Transverse colon (tissue), 4 donors: Measurements from ENCODE around the gene EFNA1. TPM values are rescaled to one million over a fixed set of nuclear protein-coding genes. Genes with fewer than 3 reads are reported as not detected.

Experiments used
- DNase-seq: peaks from one replicate; pipeline ENCODE4 v3.0.0-alpha.2; 2019
- H3K27ac ChIP-seq, 4 donors: fragments of 200-600 bp; sonication (generic); 2 replicates each; pipeline ENCODE4 v1.5.1; 2016 to 2018; ENCODE audit warnings: inconsistent platforms in 4 of 4
- H3K27me3 ChIP-seq: fragments of 200-600 bp; sonication (generic); 2 replicates; pipeline ENCODE4 v1.5.1; 2017; ENCODE audit warnings: inconsistent platforms
- H3K36me3 ChIP-seq, 4 donors: fragments of 200-600 bp; sonication (generic); 2 replicates each; pipeline ENCODE4 v1.5.1; 2017 to 2019; ENCODE audit warnings: inconsistent platforms in 4 of 4
- H3K4me1 ChIP-seq, 4 donors: fragments of 200-600 bp; sonication (generic); 2 replicates each; pipeline ENCODE4 v1.5.1; 2017 to 2020; ENCODE audit warnings: inconsistent platforms in 4 of 4
- H3K4me3 ChIP-seq, 4 donors: fragments of 200-600 bp; sonication (generic); 1 replicate in 1 of 4; 2 replicates in 3 of 4; pipeline versions ENCODE4 v1.5.1 to v1.6.1; 2017 to 2019; ENCODE audit warnings: inconsistent platforms in 4 of 4
- H3K9me3 ChIP-seq, 2 donors: fragments of 200-600 bp; sonication (generic); 2 replicates each; pipeline ENCODE4 v1.5.1; 2017 to 2019; ENCODE audit warnings: inconsistent platforms in 2 of 2
- EP300 ChIP-seq: sonication (generic); formaldehyde crosslinking; IDR thresholded peaks from one replicate; pipeline ENCODE4 v1.6.1; 2017; ENCODE audit warnings: antibody characterized with exemption, low read depth
- POLR2A ChIP-seq: fragments of 450-650 bp; IDR thresholded peaks from one replicate; pipeline ENCODE4 v1.6.1; 2016; ENCODE audit warnings: antibody characterized with exemption, mild to moderate bottlenecking, moderate library complexity
- POLR2AphosphoS5 ChIP-seq, 3 donors: sonication (generic); formaldehyde crosslinking; IDR thresholded peaks; one replicate each; pipeline ENCODE4 v1.6.1; 2016; ENCODE audit warnings: antibody characterized with exemption in 3 of 3
- WGBS, 2 donors: methylation state at CpG; one replicate each; pipeline ENCODE4 v1.1.5; 2018; ENCODE audit warnings: low coverage in 1 of 2; 5-methylcytosine and 5-hydroxymethylcytosine counted together
- in situ Hi-C, 4 donors: fragments of 200-750 bp; cut with MboI; loops; one replicate each; pipeline versions ENCODE4 v1.15.0 to v1.15.1; 2017; ENCODE audit warnings: low sequenced_read_pairs in 3 of 4, low pct_ligation_motif_present in 1 of 4, low pct_unique_long_range_greater_than_20kb in 1 of 4
- intact Hi-C: fragments of 100-400 bp; cut with DNase I; formaldehyde crosslinking; loops from one replicate; pipeline ENCODE4 v1.15.1; 2023; ENCODE audit warnings: low total_unique reads
- total RNA-seq, 4 donors: library from RNA; depleted of rRNA; stranded (reverse); fragments of >200 nt; gene quantifications; one replicate each; pipeline ENCODE4 v1.1.0, GENCODE V29; 2016
- TF ChIP-seq, protein P1 (sequence below), 5 experiments: fragments of 200-600 bp in 3 of 5; fragments of 450-650 bp in 2 of 5; sonication (generic) in 3 of 5; IDR thresholded peaks; 1 replicate in 2 of 5; 2 replicates in 3 of 5; pipeline ENCODE4 v1.5.1; 2016 to 2017; ENCODE audit warnings: antibody characterized with exemption in 5 of 5, inconsistent platforms in 3 of 5, mild to moderate bottlenecking in 2 of 5, moderate library complexity in 1 of 5

EFNA1 gene
- total RNA-seq, 4 donors from 2014 or later: 18.5 to 108 (median 62.7) TPM

DNA sequence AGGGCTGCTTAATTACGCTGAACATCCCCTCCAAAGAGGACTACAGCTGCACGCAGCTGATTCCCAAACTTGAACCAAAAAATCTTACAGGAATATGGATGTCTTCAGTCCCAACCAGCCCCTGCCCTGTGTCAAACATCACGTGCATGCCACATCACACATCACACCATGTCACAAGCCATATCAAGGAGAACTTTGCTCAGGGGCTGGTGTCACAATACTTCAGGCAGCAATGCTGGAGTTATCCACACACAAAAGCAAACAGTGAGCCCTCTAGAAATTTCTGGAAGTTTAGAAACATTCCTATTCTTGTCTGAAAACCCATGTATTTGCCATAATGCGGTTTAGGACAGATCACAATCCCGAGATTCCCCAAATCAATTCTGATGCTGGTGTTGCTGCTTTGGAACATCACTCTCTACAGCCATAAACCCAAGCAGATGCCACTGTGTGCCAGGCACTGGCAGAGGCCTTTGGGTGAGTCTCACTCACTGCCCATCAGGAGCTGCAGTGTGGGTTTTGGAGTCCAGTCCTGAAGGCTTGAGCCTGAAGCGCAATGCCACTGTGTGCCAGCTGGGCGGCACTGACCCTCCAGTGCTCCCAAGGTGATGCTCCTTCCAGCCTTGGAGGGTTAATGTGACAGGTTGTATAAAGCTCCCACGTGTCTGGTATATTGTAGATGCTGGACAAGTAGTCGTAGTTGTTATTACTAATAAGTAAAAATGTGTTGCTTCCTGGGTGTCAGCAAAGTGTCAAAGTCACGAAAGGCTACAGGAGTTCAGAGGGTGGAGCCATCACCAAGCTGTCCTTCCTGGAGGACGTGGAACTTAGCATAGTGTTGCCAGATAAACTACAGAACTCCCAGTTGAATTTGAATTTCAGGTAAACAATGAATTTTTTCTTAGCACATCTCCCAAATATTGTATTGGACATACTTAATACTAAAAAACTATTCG lies 20.1 kb upstream of the EFNA1 start:
- Histone ChIP-seq H3K9me3 (no peaks in the 10 kb centered on the region), H3K27me3 (no peaks in the 10 kb centered on the region), H3K27ac (no peak overlapping the region), H3K4me1 (peaks cover 0 to 16% (median 0%) of the 10 kb centered on the region in 4 donors), H3K36me3 (no peaks in the 10 kb centered on the region), H3K4me3 (no peak overlapping the region)
- in situ Hi-C loops: no loop called here
- no peak for DNase-seq
- WGBS, 2 donors: 64 to 70% methylated on average over 4 to 12 of the region's 12 CpGs
- TF ChIP-seq, protein P1, sequence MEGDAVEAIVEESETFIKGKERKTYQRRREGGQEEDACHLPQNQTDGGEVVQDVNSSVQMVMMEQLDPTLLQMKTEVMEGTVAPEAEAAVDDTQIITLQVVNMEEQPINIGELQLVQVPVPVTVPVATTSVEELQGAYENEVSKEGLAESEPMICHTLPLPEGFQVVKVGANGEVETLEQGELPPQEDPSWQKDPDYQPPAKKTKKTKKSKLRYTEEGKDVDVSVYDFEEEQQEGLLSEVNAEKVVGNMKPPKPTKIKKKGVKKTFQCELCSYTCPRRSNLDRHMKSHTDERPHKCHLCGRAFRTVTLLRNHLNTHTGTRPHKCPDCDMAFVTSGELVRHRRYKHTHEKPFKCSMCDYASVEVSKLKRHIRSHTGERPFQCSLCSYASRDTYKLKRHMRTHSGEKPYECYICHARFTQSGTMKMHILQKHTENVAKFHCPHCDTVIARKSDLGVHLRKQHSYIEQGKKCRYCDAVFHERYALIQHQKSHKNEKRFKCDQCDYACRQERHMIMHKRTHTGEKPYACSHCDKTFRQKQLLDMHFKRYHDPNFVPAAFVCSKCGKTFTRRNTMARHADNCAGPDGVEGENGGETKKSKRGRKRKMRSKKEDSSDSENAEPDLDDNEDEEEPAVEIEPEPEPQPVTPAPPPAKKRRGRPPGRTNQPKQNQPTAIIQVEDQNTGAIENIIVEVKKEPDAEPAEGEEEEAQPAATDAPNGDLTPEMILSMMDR (IDR thresholded peaks at IDR 0.05): no peak
- TF ChIP-seq EP300 (no peak), POLR2A (no peak), POLR2AphosphoS5 (IDR thresholded peaks at IDR 0.05) (no peak)
- intact Hi-C loops: no loop called here

DNA sequence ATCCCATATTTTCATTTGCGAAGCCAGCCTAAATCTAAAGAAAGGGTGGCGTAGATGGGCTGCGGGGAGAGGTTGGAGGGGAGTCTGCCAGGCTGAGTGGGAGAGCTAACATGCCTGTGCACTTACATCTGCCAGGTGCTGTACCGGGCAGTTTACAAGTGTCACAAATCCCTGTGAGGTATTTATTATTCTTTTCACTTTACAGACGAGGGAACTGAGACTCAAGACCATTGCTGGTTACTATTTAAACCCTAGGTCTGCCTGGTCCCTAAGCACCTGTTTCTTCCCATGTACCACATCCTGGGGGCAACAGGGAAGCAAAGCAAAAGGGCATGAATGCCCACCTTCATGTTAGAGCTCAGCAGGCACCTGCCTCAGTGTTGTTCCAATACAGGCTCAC lies 19.4 kb upstream of the EFNA1 start:
- Histone ChIP-seq H3K4me3 (no peak overlapping the region), H3K36me3 (no peaks in the 10 kb centered on the region), H3K27ac (no peak overlapping the region), H3K9me3 (no peaks in the 10 kb centered on the region), H3K4me1 (peaks cover 0 to 10% (median 0%) of the 10 kb centered on the region in 4 donors), H3K27me3 (no peaks in the 10 kb centered on the region)
- intact Hi-C loops (no loop called here), in situ Hi-C loops (no loop called here)
- TF ChIP-seq EP300 (no peak), POLR2A (no peak), POLR2AphosphoS5 (IDR thresholded peaks at IDR 0.05) (no peak)
- TF ChIP-seq, protein P1 (IDR thresholded peaks at IDR 0.05): no peak
- no peak for DNase-seq
- WGBS, 2 donors: 64 to 71% methylated on average over 3 to 5 of the region's 5 CpGs

DNA sequence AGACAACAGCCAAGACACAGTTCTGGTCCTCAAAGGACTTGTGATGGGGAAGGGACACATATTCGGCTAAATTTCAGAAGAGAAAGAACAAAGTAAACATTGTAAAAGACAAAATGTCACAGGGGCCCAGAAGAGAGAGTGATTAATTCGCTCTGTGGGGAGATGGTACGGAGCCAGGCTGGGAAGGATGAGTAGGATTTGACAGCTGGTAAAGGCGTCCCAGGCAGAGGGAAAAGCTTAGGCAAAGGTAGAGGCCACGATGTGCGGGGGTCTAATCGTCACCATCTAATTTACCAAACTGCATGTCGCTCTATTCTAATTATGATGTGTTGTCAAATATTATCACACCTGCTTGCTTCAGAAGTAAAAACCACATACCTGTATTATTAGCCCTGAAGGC lies 17.3 kb upstream of the EFNA1 start:
- WGBS, 2 donors: 78 to 87% methylated on average over 5 to 8 of the region's 8 CpGs
- no peaks in the 10 kb centered on the region for H3K9me3 ChIP-seq
- H3K4me3 ChIP-seq: no peak overlapping the region
- no peak overlapping the region for H3K27ac ChIP-seq
- intact Hi-C loops: no loop called here
- peaks cover 0 to under 1% (median 0%) of the 10 kb centered on the region in 4 donors for H3K4me1 ChIP-seq
- no peaks in the 10 kb centered on the region for H3K36me3 ChIP-seq
- no peaks in the 10 kb centered on the region for H3K27me3 ChIP-seq
- in situ Hi-C loops: no loop called here
- DNase-seq: no peak
- TF ChIP-seq, protein P1 (IDR thresholded peaks at IDR 0.05): no peak
- no peak for TF ChIP-seq EP300
- no peak for TF ChIP-seq POLR2A
- no peak for TF ChIP-seq POLR2AphosphoS5 (IDR thresholded peaks at IDR 0.05)

DNA sequence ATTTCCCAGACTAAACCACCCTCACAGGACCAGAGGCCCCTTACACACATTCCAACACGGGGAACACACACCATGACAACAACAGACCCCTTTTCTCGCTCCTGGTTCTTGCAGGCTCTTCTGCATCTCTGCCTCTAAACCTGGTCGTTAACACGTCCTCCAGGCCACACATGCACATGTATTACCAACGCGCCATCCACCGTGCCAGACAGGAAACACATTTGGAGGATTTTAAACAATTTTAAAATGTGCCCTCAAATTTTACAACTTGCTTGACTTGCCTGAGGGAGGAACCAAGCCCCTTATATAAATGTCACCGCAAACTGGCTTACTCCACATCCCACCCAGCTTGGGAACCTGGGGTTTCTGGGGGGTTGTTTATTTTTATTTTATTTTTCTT lies 16.9 kb upstream of the EFNA1 start:
- intact Hi-C loops: no loop called here

More for the DNA sequence above, 16.9 kb upstream of the EFNA1 start:
- H3K27ac ChIP-seq: no peak overlapping the region
- no peaks in the 10 kb centered on the region for H3K27me3 ChIP-seq
- TF ChIP-seq, protein P1 (IDR thresholded peaks at IDR 0.05): no peak
- TF ChIP-seq POLR2A (no peak), POLR2AphosphoS5 (IDR thresholded peaks at IDR 0.05) (no peak), EP300 (no peak)
- no peaks in the 10 kb centered on the region for H3K36me3 ChIP-seq
- no peak for DNase-seq
- H3K9me3 ChIP-seq: no peaks in the 10 kb centered on the region
- in situ Hi-C loops: no loop called here
- 62 to 68% methylated on average over 7 to 8 of the region's 8 CpGs for WGBS, 2 donors
- no peak overlapping the region for H3K4me3 ChIP-seq
- H3K4me1 ChIP-seq: no peaks in the 10 kb centered on the region
